ENCODE measurements around the gene LRMDA.

GRCh38 chr10:75978213-75978612 lies 546.8 kb downstream of the LRMDA start:
- TF ChIP-seq CTCF (optimal IDR thresholded peaks at IDR 0.05 in 1 of 3, IDR thresholded peaks at IDR 0.05 in 1 of 3, conservative IDR thresholded peaks at IDR 0.05 in 1 of 3; ENCODE audit: extremely low read depth in 1 of 3, insufficient read depth in 2 of 3, low read length in 3 of 3) (no peak), EZH2 (IDR thresholded peaks at IDR 0.05; ENCODE audit: low read length) (no peak)

Measured in keratinocyte (primary cell).